COR-L47 (cell line): ENCODE results near the gene LIPM.
"Not testable (repeated sequence)": the region's sequence is repeated elsewhere in the genome, so short reads cannot be mapped to it uniquely, and the experiment has no call there.

Experiments
- DNase-seq: peaks from one replicate; lab custom pipeline; 2025; lab: John Stamatoyannopoulos, UW

The LIPM gene

DNA sequence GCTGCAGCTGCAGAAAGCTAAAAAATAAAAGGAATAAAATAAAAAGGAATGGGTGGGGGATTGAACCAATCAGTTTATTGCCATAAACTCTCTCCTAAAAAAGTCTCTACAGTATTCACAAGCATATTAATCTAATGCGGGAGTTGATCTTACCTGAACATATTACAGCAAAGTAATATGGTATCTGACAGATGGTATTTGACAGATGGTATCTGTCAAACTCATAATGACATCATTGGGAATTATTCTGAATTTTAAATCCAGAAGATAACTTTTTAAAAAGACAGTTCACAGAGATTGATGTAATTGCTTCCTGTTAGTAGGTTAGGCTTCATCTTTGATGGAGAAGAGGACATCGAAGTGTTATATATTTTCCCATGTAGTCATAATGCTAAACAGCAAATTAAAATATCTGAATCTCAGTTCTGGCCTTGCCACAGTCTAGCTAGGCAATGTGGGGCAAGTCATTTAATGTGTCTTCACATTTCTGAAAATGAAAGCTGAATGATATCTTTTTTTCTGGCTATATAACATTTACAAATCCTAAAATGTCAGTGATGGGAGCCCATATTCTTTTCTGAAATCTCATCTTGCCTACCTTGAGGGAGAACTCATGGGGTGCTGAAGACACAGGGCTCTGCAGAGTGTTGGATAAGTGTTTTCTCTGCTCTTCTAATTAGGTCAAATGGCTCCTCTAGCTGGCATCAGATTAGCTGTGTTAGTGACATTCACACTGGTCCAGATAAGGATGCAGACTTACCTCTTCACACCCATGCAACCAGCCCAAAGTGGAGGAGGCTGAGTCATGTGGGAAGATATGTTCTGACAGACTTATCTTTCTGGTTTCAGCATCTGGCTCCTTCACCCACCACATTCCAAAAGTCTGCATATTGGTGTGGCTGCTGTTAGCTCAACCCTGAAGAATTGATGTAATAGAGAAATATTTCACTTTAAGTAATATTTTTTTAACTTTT lies 2.1 kb upstream of the LIPM start:
- DNase-seq: no peak

DNA sequence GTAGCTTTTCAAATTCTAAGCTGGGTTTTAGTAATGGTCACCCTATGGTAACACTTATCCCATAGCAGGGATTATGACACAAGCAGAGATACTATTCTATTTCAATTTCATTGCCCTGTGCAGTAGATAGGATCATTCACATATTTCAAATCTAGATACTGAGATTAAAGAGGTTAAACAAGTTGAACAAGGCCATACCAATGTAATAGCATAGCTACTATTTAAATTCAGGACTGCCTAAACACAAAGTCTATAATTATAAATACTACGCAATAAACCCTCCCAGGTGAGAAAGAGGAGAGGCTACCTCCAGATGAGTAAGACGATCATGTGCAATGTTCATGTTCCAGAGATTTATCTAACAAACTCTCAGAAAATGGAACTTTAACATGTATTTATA lies 1.1 kb downstream of the LIPM start:
- DNase-seq: no peak

DNA sequence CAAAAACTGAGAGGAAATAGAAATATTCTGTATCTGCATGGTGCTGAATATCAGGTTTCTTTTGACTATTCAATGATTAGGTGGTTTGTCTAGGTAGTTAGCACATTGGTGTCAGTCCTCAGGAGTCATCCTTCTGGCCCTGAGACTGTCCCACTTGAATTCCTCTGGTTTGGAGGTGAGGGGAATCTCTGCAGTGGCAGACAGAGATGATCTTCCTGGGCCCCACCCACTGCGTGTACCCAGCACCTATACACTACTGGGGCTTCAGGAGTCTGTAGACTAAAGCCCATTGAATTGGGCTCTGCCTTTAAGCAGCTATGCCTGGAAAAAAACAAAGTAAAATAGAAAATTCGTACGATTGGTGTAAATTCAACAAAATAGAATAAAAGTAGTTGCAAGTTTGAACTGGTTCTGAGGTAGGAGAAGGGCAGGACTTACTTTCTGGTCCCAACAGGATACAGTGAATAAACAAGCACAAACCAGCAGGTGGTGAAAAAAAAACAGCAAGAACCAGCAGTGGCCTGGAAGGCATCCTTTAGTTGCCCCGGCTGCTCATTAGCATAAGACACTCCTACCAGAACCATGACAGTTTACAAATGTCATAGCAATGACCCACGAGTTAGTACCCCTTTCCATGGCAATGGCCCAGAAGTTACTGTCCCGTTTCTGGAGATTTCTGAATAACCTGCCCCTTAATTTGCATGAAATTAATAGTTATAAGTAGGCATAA lies 1.7 kb downstream of the LIPM start:
- DNase-seq: no peak

DNA sequence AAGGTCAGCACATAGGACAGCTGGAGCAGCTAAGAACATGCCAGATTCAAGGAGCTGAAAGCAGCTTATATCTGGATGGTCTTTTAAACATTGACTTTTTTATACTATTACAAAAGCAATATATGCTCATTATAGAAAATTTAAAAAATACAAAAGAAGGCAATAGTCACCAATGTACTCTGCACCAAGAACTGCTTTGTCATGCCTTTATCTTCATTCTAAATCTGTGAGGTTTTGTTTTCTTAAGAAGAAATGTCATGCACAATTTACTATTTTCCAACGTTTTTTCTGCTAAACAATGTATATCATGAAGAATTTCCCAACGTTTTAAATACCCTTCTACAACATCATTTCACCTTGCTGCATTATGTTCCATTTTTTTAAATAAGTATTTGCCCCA lies 2.8 kb downstream of the LIPM start:
- DNase-seq: no peak

DNA sequence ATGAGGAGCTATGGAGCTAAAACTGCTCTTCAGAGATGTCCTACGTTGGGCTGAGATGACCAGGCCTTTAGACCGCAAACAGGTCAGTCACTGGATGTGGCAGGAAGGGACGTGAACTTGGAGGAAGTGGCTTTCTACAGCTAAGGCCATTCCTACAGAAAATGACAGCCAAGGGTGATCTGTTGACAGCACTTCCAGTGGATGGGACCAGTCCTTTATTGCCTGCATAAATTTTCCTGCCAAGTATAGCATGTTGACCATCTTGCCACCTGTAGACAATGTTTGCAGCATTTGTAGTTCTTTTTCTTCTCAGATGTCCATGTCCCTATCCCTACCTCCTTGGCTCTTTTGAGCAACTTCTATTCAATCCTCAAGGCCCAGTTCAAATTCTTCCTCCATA lies 3.4 kb downstream of the LIPM start:
- no peak for DNase-seq

DNA sequence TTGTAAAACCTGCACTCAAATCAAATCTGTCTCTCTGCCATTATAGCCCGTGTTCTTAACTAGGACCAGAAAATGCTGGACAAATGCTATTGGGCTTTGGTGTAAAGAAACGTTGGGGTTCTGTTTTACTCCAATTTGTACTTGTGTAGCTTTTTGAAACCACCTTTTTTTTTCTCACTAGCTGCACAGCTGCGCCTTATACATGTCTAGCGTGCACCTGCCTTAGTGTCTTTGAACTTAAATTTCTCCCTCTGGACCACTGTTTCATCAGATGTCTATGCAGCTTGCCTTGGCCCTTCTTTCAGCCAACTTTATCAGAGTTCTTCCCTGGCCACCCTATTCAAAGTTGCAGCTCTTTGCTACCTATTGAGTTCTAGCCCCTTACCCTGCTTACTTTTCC lies 7.1 kb downstream of the LIPM start:
- no peak for DNase-seq

DNA sequence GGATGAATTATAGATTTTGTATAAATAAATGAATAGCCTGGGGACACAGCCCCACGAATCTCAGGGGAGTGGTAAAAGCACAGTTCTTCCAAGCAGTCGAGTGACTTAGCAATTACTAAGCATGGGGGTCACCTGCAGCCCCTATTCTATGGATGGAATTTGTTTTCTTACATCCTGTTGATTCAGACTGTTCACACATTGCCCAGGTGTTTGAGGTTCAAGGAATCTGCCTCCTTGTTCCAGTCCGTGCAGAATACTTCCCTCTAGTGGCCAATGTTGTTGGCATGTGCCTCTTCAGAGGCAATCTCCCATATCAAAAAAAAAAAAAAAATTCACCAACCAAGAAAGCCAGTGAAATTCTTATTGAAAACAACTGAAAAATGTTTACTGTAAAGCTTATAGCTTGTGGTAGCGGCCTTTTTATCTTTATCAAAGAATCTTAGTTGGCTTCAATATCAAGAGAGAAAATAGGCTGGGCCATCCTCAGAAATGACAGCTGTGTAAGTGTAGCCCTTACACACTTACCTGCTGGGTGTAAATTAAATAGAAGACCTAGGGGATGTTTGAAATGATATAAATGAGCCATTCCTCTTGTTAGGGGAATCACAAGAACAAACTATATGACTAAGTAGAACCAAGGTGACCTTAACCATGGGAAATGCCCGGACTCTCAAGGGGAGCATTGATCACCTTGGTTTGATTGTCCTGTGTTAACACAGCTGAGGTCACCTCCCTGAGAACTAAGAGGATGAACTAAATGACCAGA lies 7.8 kb downstream of the LIPM start:
- DNase-seq: peak; percentile 54

DNA sequence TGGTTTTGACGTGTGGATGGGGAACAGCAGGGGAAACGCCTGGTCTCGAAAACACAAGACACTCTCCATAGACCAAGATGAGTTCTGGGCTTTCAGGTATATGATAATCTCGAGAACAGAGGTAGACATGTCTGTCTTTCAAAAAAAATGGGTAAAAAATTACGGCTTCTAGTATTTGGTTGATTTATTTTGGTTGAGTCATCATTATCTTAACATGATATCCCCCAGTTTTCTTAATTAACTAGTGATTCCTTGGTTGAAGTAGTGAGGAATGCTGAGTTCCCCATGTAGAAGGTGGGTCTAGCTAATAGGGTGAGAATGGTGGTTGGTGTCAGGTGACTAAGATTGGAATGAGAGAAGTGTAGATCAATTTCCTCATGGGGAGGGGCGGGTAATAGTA lies 10.7 kb downstream of the LIPM start:
- no peak for DNase-seq

DNA sequence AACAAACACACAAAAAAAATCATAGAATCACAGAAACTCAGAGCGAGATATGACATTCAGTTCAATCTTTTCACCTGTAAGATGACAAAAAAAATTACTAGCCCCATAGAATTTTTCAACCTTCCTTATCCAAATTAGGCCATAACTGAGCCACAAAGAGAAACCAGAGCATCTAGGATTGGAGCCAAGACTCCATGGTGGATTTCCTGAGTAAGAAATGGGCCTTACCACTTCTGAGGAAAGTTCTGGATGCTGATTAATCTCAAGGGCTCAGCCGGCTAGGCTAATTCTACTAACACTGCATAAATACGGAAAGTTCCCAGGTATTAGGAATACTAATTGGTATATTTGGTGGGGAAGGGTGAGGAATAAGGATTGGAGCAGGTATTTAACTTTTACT lies 16.8 kb downstream of the LIPM start:
- DNase-seq: no peak

DNA sequence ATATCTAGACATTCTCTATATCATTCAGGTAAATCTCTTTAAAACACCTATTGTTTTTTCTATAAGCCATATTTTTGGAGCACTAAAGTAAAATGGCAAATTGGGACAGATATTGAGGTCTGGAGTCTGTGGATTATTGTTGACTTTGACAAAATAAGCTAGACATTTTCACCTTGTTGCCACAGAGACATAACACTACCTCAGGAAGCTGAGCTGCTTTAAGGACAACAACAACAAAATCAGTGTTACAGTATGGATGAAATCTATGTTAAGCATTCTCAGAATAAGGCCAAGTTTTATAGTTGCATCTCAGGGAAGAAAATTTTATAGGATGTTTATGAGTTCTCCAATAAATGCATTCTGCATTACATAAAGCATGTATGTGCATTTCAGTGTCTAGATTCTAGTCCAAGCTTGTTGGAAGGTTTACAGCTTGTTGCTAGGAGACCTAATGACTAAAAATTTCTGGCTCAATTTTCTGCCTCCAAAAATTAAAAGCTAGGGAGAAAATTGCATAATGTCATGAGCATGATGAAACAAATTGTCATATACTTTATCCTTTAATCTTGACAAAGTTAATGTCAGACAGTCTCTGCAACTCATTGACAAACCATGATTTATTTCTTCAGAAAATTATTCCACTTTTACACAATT lies 18.3 kb downstream of the LIPM start:
- no peak for DNase-seq

DNA sequence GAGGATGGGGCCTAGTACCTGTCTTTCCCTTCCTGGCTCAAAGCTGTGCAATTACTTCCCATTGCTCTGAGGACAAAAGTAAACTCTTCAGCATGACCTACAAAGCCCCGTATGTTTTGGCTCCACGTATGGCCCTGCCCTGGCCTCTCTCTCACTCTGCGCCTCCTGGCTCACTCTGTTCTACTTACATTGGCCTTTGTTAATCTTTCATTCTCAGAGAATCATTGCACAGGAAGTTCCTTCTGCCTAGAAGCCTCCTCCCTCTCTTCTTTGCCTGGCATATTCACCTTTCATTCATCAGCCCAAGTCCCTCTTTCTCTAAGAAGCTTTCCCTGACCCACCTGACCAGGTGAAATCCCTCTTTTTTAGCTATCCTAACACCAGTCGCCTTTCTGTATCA lies 23.9 kb downstream of the LIPM start:
- DNase-seq: no peak

DNA sequence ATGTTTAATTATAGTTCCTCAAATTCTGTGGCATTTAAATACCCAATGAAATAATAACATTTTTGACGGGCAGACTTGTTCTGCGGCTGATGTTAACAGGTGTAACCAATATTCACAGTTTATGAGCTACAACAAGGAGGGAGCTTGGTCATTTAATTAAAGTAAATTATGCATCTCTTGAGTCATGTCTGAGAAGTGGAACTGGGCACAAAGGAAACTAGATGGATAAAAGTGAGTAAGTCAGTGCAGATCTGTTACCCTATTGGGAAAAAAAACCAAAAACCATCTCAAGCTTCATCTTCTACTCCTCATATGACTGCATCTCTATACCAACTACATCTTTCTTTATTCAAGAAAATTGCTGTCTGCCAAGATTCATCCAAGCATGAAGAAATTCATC lies 25.1 kb downstream of the LIPM start:
- no peak for DNase-seq

DNA sequence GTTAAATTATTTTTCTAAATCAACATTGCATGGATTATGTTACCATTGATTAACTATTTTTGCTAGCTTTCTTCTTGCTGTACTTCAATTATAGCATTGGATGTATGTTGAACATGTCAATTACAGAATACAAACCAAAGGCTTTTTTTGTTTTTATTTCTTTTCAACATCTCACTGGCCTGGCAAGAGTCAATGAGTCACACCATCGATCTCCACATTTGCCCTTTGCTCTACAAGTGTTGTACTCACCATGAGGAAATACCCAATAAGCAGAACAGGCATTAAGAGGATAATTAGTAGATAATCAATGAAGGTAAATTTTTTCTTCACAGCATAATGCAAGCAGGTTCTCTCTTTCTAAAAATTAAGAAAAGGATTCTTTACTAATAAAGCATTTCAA lies 25.8 kb downstream of the LIPM start:
- DNase-seq: no peak

DNA sequence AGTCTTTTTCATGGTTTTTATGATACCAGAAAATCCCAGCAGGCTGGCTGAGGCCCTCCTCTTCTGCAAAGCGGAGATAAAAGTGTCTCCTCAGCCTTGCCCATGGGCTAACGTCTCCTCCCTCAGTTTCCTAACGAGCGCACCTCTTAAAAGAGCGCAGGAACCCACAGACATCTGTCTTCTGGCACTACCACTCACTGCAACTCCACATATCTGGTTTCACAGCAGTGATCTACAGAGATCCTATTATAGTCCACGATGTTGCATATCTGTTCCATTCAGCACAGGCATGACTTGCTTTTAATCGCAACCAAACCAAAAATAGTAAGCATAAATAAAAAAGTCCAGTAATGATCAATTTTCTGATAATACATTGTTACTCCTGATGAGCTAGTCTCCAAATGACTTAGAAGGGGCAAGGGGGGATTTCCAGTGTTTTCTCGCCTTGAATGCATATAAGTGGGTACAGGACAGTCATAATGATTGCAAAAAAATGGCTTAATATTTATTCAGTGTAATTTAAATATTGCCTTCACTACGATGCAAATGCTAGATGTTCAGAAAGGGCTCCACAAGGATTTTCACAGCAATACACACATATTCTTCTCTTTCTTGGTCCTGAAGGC lies 28.2 kb downstream of the LIPM start:
- no peak for DNase-seq

DNA sequence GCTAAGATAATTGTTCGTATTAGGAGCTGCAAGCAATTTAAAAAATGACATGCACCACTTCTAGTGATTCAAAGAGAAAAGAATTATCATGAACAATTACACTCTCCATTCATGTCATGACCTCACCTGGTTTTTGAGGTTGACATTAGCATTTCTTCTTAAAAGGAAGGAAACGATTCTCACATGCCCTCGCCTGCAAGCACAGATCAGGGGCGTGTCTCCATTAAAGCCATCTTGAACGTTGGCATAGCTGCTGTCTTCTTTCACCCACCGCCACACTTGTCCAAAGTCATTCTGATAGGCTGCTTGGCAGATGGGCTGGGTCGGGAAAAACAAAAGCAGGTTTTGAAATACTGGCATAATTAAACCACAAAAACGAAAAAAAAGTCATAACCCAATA lies 29.2 kb downstream of the LIPM start:
- DNase-seq: no peak

DNA sequence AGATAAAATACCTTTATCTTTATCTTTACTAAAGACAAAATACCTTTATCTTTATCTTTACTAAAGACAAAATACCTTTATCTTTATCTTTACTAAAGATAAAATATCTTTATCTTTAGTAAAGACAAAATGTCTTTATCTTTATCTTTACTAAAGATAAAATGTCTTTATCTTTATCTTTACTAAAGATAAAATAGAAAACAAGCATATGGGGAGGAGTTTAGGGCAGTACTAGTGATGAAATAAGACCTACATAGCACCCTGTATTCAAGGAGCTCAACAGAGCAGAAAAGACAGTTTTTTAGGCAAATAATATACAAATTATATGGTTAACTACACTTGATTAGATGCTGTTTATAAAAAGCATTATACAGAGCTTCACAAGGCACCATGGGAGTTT lies 29.8 kb downstream of the LIPM start:
- no peak for DNase-seq

DNA sequence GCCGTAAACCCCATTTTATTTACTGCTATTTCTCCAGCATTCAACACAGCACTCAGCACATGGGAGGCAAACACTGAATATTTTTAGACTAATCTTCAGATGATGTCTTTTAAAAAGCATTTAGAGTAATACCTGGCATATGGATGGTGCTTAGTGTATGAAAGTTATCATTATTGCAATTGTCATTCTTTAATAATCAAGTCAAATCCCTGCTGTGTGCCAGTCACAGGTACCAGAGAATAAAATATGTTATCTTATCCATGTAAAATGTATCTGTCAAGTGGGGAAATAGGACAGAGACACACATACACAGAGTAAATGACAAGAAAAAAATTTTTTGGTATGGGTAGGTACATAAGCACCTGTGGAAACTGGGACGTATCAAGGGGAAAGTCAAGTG lies 30.6 kb downstream of the LIPM start:
- no peak for DNase-seq

DNA sequence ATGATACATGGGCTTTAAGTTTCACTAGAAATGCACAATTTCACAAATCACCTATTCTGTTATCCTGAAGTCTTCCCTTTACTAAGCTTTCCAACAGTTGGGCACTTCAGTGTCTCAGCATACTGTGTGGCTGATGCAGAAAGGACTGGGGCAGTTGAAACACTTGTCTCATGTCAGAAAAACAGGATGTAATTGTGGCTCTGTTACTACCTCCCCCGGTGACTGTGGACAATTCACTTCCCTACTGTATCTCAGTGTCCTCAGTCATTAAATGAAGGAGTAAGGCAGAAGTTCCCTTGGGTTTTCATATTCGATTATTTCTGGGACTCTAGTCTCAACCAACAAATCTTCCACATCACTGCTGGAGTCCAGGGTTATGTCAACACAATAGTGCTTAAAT lies 31.2 kb downstream of the LIPM start:
- no peak for DNase-seq

DNA sequence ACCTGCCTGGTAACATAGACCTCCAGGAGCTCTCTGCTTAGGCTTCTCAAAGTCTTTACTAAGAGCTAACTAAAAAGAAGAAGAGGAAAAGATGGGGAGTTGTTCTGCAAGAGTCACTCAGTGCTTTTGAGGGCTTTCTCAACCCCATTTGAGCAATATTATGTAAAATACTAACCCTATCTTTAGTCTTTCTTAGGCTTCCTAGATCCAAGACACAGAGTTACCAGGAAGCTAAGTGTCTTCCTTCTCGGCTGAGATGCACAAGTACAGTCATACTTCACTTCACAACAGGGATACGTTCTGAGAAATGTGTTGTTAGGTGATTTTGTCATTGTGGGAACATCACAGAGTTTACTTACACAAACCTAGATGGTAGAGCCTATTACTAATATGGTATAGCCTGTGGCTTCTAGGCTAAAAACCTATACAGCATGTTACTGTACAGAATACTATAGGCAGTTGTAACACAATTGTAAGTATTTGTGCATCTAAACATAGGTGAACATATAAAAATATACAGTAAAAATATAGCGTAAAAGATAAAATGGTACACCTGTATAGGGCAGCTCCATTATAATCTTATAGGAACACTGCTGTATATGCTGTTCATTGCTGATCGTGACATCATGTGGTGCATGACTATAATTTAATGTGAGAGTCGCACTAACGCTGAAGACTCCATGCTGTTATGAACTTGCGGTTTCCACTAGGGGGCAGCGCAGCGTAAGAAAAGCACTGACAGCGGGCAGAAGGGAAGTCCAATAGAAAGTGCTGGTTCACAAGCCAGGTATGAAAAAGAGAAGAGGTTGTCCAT lies 32.8 kb downstream of the LIPM start:
- peak; percentile 26 for DNase-seq

DNA sequence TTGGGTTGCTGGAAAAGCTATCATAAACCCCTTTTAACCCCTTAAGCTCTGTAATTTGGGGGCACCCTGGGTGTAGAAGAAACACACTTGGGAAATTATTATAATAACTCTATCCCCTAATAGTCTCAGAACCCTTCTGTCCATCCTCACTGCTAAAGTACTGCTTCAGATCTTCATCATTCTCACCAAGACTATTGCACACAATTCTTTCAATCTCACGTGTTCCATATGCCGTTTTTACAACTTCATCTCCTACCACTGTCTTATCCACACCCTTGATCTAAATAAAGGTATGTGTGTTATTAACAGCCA lies 33.3 kb downstream of the LIPM start:
- no peak for DNase-seq

DNA sequence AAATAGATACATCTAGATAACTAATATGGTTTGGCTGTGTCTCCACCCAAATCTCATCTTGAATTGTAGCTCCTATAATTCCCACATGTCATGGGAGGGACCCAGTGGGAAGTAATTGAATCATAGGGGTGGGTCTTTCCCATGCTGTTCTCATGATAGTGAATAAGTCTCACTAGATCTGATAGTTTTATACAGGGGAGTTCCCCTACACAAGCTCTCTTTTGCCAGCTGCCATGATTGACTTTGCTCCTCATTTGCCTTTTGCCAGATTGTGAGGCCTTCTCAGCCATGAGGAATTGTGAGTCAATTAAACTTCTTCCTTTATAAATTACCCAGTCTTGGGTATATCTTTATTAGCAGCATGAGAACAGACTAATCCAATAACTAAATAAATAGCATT lies 35.1 kb downstream of the LIPM start:
- DNase-seq: not testable (repeated sequence)
